Pancreas (tissue), 10 donors: ENCODE results near the gene INS. TPM values are rescaled to one million over a fixed set of nuclear protein-coding genes. Genes with fewer than 3 reads are reported as not detected.

ENCODE experiments used
- ATAC-seq, 4 donors: fragments of 200-7000 bp; cut with Tn5 transposase; one replicate each; pipeline versions ENCODE4 v1.8.0 to v1.9.1; 2020; ENCODE audit warnings: mild to moderate bottlenecking in 4 of 4, moderate library complexity in 4 of 4
- DNase-seq, 6 donors: peaks; one replicate each; pipeline ENCODE4 v3.0.0-alpha.2; 2020
- FAIRE-seq: peaks from 2 replicates; lab custom pipeline; 2012; peaks lifted over from hg19 to GRCh38; lab: Jason Lieb, UNC
- H3K27ac ChIP-seq, 4 donors: fragments of 200-600 bp; sonication (generic); 1 replicate in 3 of 4; 2 replicates in 1 of 4; pipeline versions ENCODE4 v1.5.0 to v1.8.0; 2020
- H3K27me3 ChIP-seq, 4 donors: fragments of 200-600 bp; one replicate each; pipeline ENCODE4 v1.8.0; 2021
- H3K36me3 ChIP-seq, 3 donors: fragments of 200-600 bp; sonication (generic) in 1 of 3; one replicate each; pipeline versions ENCODE4 v1.5.0 to v1.8.0; 2020 to 2021
- H3K4me1 ChIP-seq, 3 donors: fragments of 200-600 bp; one replicate each; pipeline ENCODE4 v1.8.0; 2021
- H3K4me3 ChIP-seq, 4 donors: fragments of 200-600 bp; sonication (generic) in 2 of 4; one replicate each; pipeline versions ENCODE4 v1.5.0 to v1.8.0; 2020 to 2021
- H3K9me3 ChIP-seq, 4 donors: fragments of 200-600 bp; one replicate each; pipeline ENCODE4 v1.8.0; 2021
- WGBS, 2 donors: extraction: QIAGEN DNeasy Blood & Tissue Kit; methylation state at CpG; one replicate each; pipeline ENCODE4 v1.1.7; 2013; 5-methylcytosine and 5-hydroxymethylcytosine counted together
- intact Hi-C, 3 donors: fragments of 100-400 bp; cut with DNase I; formaldehyde crosslinking; loops; one replicate each; pipeline versions ENCODE4 v1.11.1 to v1.14.2; 2022
- microRNA-seq, 2 donors: library from miRNA; unstranded; fragments of <30 nt; microRNA quantifications; one replicate each; pipeline versions ENCODE4 to v1.1.0, GENCODE V29; 2019 to 2020
- polyA plus RNA-seq, 2 donors: library from polyadenylated mRNA; stranded (reverse); fragments of 200-250 nt; gene quantifications; one replicate each; pipeline ENCODE4 v1.2.3, GENCODE V29; 2013
- total RNA-seq, 6 donors: library from RNA; stranded (reverse); fragmentation: NEBNext Ultra II Directional in 4 of 6; extraction: Animal tissue kit (Norgen Biotek cat#: 25700) in 4 of 6; gene quantifications; one replicate each; pipeline versions ENCODE4 v1.2.1 to v1.2.4, GENCODE V29; 2021 to 2023
- TF ChIP-seq, protein P1 (sequence below), 4 donors: fragments of 200-600 bp; sonication (generic) in 3 of 4; IDR thresholded peaks; one replicate each; pipeline versions ENCODE4 v1.5.0 to v1.8.0; 2021; ENCODE audit warnings: antibody characterized with exemption in 4 of 4
- donor health status: healthy with polysubstance abuse.
- donor health status: DM: no; HTN: no; CAD: no; lungs with moderate emphysema.
- donor health status: DM: no; HTN: no; CAD: no.
- donor health status: control.
- donor health status: control.
- donor health status: Bipolar disorder and iron deficiency.
- donor health status: DM: yes; HTN: yes; CAD: no.
- donor health status: DM: no; HTN: no; CAD: no.
- donor health status: DM: no; HTN: no; CAD: no.
- donor health status: DM: yes; HTN: yes; CAD: no.

The INS gene
- total and polyA plus RNA-seq, 8 donors: 1,425 to 145,342 (median 6,399) TPM

DNA sequence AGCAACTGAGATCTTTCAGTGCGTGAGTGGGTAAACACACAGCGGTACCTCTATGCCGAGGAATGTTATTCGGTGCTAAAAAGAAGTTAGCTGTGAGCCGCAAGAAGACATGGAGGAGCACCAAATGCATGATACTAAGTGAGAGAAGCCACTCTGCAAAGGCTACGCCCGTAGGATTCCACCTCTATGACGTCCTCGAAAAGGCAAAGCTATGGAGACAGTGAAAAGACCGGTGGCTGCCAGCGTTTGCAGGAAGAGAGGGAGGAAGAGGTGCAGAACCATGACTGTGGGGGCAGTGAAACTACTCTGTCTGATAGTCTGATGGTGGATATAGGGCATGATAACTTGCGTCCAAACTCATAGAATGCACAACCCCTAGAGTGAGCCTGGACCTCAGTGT, 50.5 kb downstream of the INS start:
- Histone ChIP-seq H3K27ac (no peak overlapping the region), H3K4me3 (no peak overlapping the region), H3K36me3 (no peaks in the 10 kb centered on the region), H3K27me3 (no peaks in the 10 kb centered on the region), H3K4me1 (no peaks in the 10 kb centered on the region), H3K9me3 (no peaks in the 10 kb centered on the region)
- intact Hi-C loops: no loop called here
- TF ChIP-seq, protein P1, sequence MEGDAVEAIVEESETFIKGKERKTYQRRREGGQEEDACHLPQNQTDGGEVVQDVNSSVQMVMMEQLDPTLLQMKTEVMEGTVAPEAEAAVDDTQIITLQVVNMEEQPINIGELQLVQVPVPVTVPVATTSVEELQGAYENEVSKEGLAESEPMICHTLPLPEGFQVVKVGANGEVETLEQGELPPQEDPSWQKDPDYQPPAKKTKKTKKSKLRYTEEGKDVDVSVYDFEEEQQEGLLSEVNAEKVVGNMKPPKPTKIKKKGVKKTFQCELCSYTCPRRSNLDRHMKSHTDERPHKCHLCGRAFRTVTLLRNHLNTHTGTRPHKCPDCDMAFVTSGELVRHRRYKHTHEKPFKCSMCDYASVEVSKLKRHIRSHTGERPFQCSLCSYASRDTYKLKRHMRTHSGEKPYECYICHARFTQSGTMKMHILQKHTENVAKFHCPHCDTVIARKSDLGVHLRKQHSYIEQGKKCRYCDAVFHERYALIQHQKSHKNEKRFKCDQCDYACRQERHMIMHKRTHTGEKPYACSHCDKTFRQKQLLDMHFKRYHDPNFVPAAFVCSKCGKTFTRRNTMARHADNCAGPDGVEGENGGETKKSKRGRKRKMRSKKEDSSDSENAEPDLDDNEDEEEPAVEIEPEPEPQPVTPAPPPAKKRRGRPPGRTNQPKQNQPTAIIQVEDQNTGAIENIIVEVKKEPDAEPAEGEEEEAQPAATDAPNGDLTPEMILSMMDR (IDR thresholded peaks at IDR 0.05): no peak
- DNase-seq (no peak), FAIRE-seq (no peak), ATAC-seq (no peak)
- WGBS, 2 donors: 87 to 88% methylated on average over 12 of the region's 12 CpGs

Small RNA genes within 50 kb of the gene (microRNA-seq; reads per million reads assigned to microRNA genes)
- gene MIR4686 (0 to 0.59 reads per million in 2 donors), gene MIR483 (48.3 to 217 reads per million in 2 donors)

Other genes with a start within 250 kb of the INS start
- 1 to 10 TPM in 2 of 6 donors, under 1 TPM in 4; 0.24 to 2.0 (median 0.70) TPM for gene TNNT3, start 241.5 kb downstream of the INS start, total RNA-seq
- gene TNNT3, start 241.5 kb downstream of the INS start, polyA plus RNA-seq: 1 to 10 TPM; 3.1 to 6.6 TPM
- gene MRPL23, start 213.9 kb downstream of the INS start, total RNA-seq: 10 to 100 TPM; 16.7 to 58.1 (median 31.5) TPM
- 10 to 100 TPM; 79.3 to 92.1 TPM for gene MRPL23, start 213.9 kb downstream of the INS start, polyA plus RNA-seq
- 100 to 1,000 TPM in 5 of 6 donors, 10 to 100 TPM in 1; 69.5 to 532 (median 190) TPM for gene H19, start 163.4 kb downstream of the INS start, total RNA-seq
- gene H19, start 163.4 kb downstream of the INS start, polyA plus RNA-seq: 100 to 1,000 TPM; 809 to 814 TPM
- 10 to 100 TPM in 3 of 6 donors, 1 to 10 TPM in 3; 6.0 to 99.9 (median 12.3) TPM for gene IGF2, start 21.8 kb downstream of the INS start, total RNA-seq
- gene IGF2, start 21.8 kb downstream of the INS start, polyA plus RNA-seq: 10 to 100 TPM; 25.1 to 26.9 TPM
- gene TH, start 10.6 kb upstream of the INS start, total RNA-seq: under 1 TPM in 4 of 6 donors, not detected in 2; 0.19 to 0.55 (median 0.22) TPM
- gene TH, start 10.6 kb upstream of the INS start, polyA plus RNA-seq: 1 to 10 TPM in 1 of 2 donors, under 1 TPM in 1; 0.49 to 2.5 TPM
- gene ASCL2, start 109.4 kb upstream of the INS start, total RNA-seq: 1 to 10 TPM in 2 of 6 donors, under 1 TPM in 4; 0.24 to 1.4 (median 0.69) TPM
- gene ASCL2, start 109.4 kb upstream of the INS start, polyA plus RNA-seq: 1 to 10 TPM; 1.4 to 7.0 TPM
- gene C11orf21, start 140.7 kb upstream of the INS start, total RNA-seq: under 1 TPM; 0.04 to 0.69 (median 0.19) TPM
- gene C11orf21, start 140.7 kb upstream of the INS start, polyA plus RNA-seq: under 1 TPM; 0.23 to 0.80 TPM
- 1 to 10 TPM in 1 of 6 donors, under 1 TPM in 4, not detected in 1; 0.25 to 1.2 (median 0.37) TPM for gene TSPAN32, start 140.8 kb upstream of the INS start, total RNA-seq
- 1 to 10 TPM in 1 of 2 donors, under 1 TPM in 1; 0.49 to 1.4 TPM for gene TSPAN32, start 140.8 kb upstream of the INS start, polyA plus RNA-seq
- gene CD81, start 216.1 kb upstream of the INS start, total RNA-seq: 100 to 1,000 TPM; 154 to 337 (median 236) TPM
- gene CD81, start 216.1 kb upstream of the INS start, polyA plus RNA-seq: 100 to 1,000 TPM; 166 to 392 TPM
- gene TSSC4, start 239.5 kb upstream of the INS start, total RNA-seq: 10 to 100 TPM; 16.8 to 27.7 (median 19.7) TPM
- 10 to 100 TPM; 54.3 to 60.0 TPM for gene TSSC4, start 239.5 kb upstream of the INS start, polyA plus RNA-seq